Epithelial cell of esophagus (primary cell): ENCODE data around the gene DLAT.
"Not testable (repeated sequence)": the region's sequence is repeated elsewhere in the genome, so short reads cannot be mapped to it uniquely, and the experiment has no call there.

Source experiments
- DNase-seq: peaks from one replicate; pipeline ENCODE4 v3.0.0; 2010; ENCODE audit warnings: low read depth
- H3K4me3 ChIP-seq: 2 replicates; pipeline ENCODE4 v1.5.1; 2011; ENCODE audit warnings: mild to moderate bottlenecking, low read length, control low read depth
- TF ChIP-seq, protein P1 (sequence below): IDR thresholded peaks from 2 replicates; pipeline ENCODE4 v1.5.1; 2011; ENCODE audit warnings: low read depth, mild to moderate bottlenecking, low read length, control low read depth, inconsistent platforms; ENCODE audit not compliant: insufficient read depth; ENCODE audit errors: missing control alignments

Gene DLAT

DNA sequence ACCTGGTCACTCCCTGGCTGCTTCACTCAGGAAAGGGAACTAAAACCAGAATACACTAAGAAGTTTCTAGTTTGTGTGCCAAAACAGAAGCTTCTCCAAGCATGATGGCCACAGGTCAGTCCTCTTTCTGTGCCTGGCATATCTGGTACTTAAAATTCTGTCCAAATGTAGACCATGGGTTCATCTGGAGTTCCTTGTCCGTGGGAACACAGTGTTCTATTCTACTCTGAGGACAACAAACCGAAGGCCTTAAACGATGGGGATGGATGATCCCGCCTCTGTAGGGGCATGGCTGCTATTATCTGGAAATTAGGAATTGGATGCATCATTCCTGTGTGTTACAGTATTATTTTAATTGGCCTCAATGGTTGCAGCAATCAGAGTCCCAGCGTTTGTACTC lies 6.1 kb upstream of the DLAT start:
- H3K4me3 ChIP-seq: no peak overlapping the region
- TF ChIP-seq, protein P1, sequence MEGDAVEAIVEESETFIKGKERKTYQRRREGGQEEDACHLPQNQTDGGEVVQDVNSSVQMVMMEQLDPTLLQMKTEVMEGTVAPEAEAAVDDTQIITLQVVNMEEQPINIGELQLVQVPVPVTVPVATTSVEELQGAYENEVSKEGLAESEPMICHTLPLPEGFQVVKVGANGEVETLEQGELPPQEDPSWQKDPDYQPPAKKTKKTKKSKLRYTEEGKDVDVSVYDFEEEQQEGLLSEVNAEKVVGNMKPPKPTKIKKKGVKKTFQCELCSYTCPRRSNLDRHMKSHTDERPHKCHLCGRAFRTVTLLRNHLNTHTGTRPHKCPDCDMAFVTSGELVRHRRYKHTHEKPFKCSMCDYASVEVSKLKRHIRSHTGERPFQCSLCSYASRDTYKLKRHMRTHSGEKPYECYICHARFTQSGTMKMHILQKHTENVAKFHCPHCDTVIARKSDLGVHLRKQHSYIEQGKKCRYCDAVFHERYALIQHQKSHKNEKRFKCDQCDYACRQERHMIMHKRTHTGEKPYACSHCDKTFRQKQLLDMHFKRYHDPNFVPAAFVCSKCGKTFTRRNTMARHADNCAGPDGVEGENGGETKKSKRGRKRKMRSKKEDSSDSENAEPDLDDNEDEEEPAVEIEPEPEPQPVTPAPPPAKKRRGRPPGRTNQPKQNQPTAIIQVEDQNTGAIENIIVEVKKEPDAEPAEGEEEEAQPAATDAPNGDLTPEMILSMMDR: no peak
- no peak for DNase-seq

DNA sequence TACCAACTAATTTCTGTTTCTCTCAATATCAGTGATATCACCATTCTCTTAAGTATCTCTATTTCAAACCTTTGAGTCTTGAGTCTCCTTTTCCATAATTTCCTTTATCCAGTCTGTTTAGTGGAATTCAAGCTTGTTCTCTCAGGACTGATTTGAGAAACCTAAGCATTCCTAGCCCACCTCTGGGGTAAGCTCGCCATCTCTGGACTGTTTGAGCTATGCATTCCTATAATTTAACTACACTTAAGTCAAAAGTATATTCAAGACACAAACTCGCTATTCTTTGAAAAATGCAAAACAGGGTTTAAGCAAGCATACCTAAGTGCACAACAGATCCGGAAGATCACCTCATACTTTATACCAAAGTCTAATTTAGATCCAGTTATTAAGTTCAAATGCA lies 2.1 kb upstream of the DLAT start:
- no peak for DNase-seq
- TF ChIP-seq, protein P1: no peak
- H3K4me3 ChIP-seq: no peak overlapping the region

DNA sequence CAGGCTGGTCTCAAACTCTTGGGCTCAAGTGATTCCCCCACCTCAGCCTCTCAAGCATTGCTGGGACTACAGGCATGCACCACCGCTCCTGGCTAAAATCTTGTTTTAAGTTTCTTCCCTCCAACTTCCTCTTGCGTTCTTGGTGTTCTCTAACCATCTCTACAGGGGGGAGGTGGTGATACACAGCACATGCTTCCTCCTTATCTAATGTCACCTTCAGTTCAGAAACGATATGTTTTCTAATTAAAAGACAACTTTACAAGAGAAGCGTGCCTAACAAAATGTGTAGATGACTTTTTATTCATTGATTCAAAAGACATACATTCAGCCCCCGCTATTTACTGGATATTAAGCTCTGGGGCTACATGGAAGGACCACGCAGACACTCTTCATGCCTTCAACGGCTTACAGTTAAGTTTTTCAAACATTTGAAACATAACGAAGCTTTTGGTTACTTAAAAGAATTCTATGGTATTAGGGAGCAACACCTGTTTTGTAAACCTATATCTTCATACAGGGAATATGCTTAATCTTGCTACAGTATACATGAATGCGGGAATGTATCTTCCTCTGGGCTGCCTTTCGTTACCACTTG lies 933 bp upstream of the DLAT start:
- no peak for DNase-seq
- peak overlapping the region; percentile 93 for H3K4me3 ChIP-seq
- TF ChIP-seq, protein P1: no peak

DNA sequence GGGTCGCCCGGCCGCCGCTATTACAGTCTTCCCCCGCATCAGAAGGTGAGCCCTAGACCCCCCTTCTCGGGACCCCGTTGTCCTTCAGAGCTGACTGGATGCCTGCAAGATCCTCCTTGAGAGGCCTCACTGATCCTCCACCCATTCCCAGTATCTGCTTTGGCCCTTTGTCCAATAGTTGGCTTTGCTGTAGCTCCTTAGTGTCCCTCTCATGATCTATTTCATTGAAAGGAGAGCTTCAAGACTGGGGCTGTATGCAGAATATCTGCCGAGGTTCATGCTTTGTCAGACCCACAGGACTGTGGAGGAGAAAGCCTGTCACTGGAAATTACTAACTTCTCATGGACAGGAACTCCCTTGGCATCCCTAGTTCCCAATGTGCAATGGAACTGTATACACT lies 499 bp downstream of the DLAT start:
- H3K4me3 ChIP-seq: peak overlapping the region; percentile 93
- TF ChIP-seq, protein P1: no peak
- peak; percentile 19 for DNase-seq

DNA sequence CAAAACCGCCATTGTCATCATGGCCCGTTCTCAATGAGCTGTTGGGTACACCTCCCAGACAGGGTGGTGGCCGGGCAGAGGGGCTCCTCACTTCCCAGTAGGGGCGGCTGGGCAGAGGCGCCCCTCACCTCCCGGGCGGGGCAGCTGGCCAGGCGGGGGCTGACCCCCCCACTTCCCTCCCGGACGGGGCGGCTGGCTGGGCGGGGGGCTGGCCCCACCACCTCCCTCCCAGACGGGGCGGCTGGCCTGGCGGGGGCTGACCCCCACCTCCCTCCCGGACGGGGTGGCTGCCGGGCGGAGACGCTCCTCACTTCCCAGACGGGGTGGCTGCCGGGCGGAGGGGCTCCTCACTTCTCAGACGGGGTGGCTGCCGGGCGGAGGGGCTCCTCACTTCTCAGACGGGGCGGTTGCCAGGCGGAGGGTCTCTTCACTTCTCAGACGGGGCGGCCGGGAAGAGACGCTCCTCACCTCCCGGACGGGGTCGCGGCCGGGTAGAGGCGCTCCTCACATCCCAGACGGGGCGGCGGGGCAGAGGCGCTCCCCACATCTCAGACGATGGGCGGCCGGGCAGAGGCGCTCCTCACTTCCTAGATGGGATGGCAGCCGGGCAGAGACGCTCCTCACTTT lies 1.7 kb downstream of the DLAT start:
- DNase-seq, H3K4me3 ChIP-seq: not testable (repeated sequence)

DNA sequence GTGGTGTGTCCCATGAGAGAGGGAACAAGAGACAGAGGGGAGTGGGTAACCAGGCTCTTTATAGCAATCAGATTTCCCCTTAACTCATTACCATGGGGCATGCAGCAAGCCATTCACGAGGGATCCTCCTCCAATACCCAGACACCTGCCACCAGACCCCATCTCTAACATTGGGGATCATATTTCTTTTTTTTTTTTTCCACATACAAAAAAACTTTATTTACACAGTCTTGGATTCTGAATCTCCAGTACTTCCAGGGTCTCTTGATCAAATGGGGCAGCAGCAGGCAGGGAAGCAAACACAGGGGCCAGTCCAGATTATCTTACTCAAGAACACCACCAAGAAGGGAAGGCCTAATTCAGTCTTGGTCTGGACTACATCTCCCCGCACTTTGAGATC lies 4.3 kb downstream of the DLAT start:
- DNase-seq: no peak
- no peak overlapping the region for H3K4me3 ChIP-seq
- TF ChIP-seq, protein P1: no peak

DNA sequence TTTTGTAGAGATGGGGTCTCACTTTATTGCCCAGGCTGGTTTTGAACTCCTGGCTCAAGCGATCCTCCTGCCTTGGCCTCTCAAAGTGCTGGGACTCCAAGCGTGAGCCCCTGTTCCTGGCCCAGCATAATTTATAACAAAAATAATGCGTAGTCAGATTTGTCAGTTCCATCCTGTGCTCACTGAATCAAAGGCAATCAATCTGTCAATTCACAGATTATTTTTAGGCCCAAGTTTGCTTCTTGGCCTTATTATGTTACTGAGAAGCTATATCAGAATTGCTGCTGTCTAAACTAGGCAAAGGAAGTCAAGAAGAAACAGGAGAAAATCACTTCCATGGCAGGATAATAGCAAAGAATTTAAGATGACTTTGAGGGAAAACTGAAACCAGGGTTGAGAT lies 8.7 kb downstream of the DLAT start:
- no peak overlapping the region for H3K4me3 ChIP-seq
- TF ChIP-seq, protein P1: no peak
- DNase-seq: no peak
